Measurements from ENCODE around the gene ARRDC2.
"Not testable (repeated sequence)": the region's sequence is repeated elsewhere in the genome, so short reads cannot be mapped to it uniquely, and the experiment has no call there.

ARRDC2 gene

DNA sequence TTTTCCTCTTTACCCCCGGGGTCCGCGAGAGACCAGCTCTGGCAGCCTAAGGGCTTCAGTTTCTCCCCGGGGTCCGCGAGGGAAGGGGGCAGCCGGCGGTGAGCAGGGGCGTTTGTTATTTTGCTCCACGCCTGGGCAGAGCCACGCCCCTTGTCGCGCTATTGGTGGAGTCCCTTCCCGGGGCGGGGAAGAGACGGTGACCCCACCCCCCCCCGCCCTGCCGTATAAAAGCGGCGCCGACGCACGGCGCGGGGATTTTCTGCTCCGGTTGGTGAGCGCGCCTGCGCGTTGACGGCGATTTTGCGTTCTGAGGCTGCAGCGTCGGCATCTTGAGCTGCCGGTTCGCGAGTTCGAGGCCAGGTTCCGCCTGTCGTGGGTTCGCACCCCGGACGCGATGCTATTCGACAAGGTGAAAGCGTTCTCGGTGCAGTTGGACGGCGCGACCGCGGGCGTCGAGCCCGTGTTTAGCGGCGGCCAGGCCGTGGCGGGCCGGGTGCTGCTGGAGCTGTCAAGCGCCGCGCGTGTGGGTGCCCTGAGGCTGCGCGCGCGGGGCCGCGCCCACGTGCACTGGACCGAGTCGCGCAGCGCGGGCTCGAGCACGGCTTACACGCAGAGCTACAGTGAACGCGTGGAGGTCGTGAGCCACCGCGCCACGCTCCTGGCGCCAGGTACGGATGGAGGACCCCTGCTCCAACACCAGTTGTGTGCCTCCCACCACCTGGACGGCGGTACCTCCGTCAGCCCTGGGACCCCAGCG, at the start of gene ARRDC2:
Gene ARRDC2, plus strand, starts transcription at position 254 of the 757 bp plus-strand sequence. Its CDS starts 141 bp downstream, at position 395.
- peak; percentile 93 for DNase-seq

DNA sequence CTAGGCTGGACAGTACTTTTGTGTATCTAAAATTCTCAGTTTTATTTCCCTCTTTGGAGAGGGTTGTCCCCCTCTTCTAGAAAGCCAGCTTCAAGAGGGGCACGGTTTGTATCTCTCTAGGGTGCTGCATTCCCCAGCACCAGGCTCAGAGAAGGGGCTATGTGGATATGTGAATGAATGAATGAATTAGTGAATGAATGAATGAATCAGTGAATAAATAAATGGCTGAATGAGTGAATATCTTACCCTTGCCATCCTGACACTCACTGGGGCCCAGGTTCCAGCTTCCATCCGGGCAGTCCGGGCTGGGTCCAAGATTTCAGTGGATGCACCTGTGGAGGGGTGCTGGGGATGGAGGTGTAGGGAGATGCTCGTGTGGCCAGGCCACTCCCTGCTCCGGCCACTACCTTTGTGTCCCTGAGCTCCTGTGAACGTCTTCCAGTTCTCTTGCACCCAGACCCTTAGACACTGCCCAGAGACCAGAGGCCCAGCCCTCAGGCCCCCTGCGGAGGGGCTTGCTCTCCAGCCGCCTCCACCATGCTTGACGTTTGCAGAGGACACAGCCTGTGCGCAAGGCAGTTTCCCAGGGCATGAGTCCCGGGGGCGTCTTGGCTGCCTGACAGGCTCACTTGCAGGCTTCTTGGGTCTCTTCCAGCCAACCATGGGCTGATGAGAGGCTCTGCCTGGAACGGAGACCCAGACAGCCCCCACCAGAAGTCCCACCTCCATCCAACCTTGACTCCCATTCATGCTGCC, 43.9 kb upstream of the ARRDC2 start:
- no peak for DNase-seq

DNA sequence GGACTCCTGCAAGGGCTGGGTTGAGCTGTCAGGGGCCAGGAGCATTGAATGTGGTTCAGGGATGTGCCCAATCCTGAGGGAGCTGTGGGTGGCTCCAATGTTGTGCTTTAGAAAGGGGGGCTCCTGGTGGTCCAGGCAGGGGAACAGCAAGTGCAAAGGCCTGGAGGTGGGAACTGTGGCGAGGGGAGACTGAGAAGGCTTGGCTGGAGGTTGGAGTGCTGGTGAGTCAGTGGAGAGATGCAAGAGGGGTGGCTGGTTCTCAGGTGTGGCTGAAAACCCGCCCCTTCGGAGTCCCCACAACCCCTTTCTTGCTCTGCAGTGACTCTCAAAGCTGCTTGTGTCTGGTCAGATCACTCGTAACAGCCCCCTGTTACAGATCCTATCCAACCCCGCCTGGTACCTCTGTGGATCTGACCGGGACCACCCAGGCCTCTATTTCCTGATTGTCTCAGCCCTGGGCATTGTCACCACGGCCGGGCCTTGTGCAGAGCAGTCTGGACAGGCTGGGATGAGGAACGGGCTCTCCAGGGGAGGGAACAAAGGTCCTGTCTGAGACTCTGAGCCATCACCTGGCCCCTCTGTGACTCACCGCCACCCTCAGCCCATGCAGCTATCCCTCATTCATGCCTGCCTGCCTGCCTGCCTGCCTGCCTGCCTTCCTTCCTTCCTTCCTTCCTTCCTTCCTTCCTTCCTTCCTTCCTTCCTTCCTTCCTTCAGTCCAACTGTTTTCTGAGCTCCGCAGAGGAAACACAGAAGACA, 42.4 kb upstream of the ARRDC2 start:
- no peak for DNase-seq

DNA sequence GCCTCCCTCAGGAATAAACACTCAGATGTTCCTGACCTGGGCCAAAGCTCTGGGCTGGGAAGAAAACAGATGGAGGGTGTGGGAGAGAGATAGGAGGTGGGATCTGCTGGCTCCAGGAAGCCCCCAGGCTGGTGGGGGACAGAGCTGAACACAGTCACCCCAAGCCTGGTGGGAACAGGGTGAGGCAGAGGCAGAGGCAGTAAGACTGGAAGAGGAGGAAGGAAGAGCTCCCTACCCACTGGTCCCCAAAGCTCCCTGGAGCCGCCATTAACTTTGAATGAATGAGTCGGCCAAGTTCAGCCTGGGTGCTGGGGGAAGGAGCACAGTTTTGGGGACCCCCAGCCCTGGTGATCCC, 41.9 kb upstream of the ARRDC2 start:
- DNase-seq: no peak

DNA sequence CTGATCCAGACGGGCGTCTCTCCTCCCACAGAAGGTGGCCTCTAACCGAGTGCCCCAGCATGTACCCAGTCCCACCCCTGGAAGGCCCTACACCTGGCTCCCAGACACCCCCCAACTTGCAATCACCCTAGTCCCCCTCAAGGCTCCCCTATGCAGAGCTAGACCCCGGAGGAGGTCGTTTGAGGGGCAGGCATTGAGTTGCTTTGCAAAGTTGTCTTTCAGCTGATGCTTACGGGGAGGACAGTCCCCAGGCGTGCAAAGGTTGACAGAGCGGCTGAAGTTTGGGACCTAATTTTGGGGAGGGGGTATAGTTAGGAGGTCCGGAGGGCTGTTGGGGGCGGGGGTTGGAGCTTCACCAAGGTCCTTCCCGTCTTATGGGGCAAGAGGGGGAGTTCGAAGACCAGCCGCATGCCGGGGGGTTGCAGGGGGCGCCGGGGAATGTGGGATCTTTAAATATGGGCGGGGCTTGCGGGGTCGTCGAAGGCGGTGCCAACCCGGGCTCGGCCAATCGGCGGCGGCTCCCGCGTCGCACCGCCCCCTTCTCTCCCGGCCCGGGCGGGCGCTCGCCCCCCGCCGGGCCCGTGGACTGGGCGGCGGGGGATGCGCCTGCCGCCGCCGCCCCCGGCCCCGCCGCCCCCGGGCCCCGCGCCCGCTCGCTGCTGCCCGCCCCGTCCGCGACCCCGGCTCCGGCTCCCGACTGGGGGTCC, 41.3 kb upstream of the ARRDC2 start, which contains the start of gene KCNN1:
Gene KCNN1, plus strand, starts transcription at position 558 of the 707 bp plus-strand sequence. CDS start 6,782 bp downstream, outside the sequence.
- no peak for DNase-seq

DNA sequence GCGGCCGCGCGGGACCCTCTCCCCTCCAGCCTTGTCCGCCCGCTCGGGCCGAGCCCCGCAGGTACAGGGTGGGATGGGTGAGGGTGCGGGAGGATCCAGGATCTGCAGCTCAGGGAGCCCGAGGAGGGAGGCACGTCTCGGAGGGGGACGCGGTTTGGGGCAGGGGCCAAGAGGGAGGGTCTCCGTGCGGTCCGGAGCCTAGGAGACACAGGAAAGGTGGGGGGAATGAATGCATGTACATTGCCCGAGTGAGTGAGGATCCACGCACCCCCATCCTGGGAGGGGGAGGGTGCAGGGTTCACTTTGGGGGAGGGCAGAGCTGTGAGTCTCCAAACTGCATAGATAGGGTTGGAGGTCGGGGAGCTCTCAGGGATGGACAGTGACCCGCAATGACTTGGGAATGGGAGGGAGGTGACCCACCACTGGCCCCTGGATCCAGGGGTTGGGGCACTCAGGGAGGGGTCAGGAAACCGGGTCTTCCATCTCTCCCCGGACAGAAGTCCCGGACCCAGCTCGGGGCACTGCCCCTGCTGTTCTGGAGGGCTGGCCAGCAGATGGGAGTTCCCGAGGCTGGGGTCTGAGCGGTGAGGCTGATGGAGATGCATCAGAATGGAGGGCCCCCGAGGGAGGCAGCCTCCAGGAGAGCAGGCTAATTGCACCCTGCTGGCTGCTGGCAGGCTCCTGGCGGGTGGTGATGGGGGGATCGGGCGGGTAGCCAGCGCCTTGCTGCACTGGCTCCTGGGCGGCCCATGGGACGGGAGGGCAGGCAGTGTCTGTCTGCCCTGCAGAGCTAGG, 40.5 kb upstream of the ARRDC2 start:
- DNase-seq: no peak

DNA sequence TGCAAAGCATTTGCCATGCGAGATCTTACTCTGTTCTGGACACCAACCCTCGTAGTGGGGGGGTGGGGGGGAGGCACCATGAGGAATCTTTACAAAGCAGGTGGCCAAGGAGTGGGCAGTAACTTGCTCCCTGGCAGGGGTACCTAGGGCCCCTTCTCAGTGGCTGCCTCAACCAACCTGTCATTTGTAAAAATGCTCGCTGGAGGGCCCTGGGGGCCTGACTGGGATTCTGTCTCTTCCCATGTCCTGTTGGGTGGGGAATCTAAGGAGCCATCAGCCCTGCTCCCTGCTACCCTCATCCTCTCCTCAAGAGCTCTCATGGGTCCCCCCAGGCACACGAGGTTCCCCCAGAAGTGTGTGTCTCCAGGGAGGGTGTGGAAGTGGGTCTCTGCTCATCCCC, 39.6 kb upstream of the ARRDC2 start:
- no peak for DNase-seq

DNA sequence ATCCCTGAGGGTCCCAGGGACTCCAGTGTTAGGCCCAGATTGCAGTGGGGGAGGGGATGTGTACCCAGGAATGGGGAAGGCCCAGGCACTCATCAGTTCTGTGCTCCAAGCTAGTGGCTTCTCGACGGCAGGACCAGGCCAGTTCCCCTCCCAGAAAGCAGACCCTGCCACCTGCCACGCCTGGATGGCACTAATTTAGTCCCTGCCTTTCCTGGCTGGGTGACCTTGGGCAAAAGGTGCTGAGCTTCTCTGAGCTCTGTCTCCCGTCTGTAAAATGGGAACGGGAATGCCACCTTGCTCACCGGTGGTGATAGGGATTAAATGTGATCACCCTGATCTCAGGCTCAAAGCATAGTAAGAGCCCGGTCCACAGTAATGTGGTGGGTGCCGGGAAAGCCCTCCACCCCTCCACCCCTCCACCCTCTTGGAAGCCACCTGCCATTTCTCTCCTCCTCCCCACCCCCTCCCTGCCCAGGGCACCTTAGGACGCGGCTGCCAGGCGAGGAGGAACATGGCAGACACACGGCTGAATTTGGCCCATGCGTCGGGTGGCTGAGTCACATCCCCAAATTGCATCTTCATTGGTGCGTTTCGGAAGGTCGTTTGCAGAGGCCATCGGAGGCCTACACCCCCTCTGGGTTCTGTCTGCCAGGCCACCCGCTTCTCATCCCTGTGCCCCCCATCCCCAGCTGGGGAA, 38.7 kb upstream of the ARRDC2 start:
- DNase-seq: no peak

DNA sequence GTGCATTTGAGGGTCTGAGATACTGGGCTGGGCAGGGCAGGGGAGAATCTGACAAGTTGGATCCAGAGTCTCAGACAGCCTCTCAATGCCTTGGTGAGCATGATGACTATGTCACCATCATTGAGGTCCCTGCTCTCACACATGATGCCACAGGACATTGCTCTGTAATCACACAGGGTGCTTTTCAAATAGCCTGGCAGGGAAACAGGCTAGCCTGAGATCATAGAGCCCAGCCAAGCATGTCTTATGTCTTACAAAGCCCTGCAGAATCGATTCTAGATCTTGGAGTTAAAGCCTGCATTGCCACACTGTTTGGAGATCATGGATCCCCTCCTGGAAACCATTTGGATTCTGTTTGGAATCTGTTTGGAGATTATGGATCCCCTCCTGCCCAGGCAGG, 35.7 kb upstream of the ARRDC2 start:
- DNase-seq: no peak

DNA sequence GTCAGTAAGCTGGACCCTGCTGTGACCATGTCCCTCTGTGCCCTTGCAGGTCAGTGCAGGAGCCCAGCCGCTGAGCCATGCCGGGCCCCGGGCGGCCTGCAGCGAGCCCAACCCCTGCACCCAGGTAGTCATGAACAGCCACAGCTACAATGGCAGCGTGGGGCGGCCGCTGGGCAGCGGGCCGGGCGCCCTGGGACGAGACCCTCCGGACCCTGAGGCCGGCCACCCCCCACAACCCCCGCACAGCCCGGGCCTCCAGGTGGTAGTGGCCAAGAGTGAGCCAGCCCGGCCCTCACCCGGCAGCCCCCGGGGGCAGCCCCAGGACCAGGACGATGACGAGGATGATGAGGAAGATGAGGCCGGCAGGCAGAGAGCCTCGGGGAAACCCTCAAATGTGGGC, 34.2 kb upstream of the ARRDC2 start:
- no peak for DNase-seq

DNA sequence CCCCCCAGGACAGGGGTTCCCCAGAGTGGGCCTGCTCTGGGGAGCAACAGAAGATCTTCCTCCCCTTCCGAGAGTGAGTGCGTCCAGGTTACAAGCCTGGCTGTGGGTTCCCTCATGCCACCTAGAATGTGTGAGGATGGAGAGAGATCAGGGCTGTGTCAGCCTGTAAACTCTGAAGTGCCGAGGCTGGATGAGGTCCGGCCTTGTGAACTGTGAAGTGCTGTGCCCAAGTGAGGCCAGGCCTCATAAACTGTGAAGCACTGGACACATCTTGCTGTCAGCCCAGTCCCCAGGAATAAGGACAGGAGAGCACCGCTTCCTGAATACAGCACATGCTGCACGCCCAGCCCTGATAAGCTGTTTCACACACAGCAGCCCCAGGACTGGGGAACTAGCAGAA, 33.4 kb upstream of the ARRDC2 start:
- no peak for DNase-seq

DNA sequence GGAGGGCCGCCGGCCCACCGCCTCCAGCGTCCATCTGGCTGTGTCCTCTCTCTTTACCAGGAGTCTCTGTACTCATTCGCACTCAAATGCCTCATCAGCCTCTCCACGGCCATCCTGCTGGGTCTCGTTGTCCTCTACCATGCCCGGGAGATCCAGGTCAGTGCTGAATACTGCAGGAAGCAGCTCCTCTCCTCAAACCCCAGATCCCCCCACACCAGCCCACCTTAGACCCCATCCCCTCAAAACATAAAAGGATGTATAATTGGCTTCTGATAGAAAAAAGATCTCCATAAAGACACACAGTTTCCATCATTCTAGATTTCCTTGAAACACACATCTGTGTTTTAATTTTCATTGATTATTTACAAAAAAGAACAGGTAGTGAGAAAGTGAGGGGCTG, 32.9 kb upstream of the ARRDC2 start:
- no peak for DNase-seq

DNA sequence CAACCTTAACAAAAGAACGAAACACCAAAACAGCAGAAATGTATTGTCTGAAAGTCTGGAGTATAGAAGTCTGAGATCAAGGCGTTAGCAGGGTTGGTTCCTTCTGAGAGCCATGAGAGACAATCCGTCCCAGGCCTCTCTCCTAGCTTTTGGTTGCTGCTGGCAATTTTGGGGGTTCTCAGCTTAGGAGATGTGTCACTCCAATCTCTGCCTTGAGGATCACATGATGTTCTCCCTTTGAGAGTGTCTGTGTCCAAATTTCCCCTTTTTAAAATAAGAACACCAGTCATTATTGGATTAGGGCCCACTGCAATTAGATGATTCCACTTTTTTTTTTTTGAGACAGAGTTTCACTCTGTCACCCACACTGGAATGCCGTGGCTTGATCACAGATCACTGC, 30.9 kb upstream of the ARRDC2 start:
- no peak for DNase-seq

DNA sequence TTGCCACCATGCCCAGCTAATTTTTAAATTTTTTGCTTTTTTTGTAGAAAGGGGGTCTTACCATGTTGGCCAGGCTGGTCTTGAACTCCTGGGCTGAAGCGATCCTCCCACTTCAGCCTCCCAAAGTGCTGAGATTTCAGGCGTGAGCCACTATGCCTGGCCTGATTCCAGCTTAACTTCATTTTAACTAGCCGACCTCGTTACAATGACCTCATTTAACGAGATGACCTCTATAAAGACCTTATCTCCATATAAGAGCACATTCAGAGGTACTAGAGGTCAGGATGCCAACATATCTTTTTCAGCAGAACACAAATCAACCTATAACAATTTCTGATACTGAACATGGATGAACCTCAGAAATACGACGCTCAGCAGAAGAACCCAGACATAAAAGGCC, 30.5 kb upstream of the ARRDC2 start:
- DNase-seq: no peak

DNA sequence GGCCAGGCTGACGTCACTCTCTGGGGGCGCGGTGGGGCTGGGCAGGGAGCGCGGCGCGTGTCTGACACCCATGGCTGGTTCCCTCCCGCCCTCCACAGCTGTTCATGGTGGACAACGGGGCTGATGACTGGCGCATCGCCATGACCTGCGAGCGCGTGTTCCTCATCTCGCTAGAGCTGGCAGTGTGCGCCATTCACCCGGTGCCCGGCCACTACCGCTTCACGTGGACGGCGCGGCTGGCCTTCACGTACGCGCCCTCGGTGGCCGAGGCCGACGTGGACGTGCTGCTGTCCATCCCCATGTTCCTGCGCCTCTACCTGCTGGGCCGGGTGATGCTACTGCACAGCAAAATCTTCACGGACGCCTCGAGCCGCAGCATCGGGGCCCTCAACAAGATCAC, 26.4 kb upstream of the ARRDC2 start:
- no peak for DNase-seq

DNA sequence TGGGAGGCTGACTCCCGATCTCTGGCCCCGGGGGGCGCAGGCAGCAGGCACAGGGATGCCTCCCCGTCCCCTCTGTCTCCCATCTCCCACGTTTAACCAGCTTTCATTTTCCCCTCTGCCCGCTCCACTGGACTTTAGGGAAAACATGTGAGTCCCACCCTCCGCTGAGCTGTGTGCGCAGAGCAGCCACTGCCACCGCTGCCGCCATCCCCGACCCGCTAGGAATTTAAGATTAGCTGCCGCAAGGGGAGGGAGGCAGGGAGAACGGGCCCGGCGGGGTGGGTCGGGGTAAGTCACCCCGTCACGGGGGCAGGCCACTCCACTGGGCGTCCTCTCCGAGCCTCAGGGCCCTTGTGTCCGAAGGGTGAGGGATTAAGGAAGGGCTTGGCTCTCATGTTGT, 25.5 kb upstream of the ARRDC2 start:
- no peak for DNase-seq

DNA sequence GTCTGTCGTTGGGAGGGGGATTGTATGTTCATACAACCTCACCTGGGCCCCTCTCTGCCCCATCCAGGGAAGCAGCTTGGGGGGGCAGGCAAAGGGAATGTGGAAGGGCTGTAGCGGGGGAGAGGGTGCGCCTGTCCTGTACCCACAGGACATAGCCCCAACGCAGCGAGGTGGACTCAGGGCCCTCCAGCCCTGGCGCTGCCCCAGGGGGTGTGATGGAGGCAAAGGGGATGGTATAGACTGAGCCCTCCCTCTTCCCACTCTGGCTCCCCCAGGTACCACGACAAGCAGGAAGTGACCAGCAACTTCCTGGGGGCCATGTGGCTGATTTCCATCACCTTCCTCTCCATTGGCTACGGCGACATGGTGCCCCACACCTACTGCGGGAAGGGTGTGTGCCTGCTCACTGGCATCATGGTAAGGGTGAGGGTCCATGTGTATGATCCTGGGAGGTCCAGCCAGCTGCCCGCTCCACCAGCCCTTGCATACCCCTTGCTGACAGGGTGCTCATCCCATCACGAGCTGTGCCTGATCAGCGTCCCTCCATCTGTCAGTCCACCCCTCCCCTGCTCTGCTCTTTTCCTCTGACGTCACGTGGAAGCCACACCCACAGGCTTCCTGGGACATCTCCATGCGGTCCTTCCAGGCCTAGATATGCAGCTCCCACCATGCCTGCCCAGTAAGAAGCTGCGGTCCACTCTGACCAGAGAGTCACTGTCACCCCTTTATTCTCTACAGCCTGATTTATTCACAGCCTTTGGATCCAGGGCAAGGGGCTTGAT, 22.7 kb upstream of the ARRDC2 start:
- DNase-seq: no peak

DNA sequence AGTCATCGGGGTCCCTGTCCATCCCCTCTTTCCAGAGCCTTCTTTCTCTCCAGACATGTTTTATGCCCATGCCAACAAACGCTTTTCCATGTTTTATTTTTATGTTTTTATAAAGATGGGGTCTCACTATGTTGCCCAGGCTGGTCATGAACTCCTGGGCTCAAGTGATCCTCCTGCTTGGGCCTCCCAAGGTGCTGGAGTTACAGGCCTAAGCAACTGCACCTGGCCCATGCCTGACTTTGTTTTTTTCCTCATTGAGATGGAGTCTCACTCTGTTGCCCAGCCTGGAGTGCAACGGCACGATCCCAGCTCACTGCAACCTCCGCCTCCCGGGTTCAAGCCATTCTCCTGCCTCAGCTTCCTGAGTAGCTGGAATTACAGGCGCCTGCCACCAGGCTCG, 21.4 kb upstream of the ARRDC2 start:
- DNase-seq: not testable (repeated sequence)

DNA sequence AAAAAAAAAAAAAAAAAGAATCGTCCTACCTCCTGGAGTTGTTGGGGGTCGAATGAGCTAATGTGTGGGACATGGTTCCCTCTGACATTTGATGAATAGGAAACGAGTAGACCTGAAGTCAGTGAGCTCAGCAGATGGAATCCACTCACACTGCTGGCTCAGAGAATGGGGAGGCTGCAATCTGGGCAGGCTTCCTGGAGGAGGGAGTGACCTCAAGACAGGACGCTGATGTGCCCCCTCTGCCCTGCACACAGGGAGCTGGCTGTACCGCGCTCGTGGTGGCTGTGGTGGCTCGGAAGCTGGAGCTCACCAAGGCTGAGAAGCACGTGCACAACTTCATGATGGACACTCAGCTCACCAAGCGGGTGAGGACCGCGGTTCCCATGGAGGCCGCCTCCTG, 19.8 kb upstream of the ARRDC2 start:
- DNase-seq: no peak

DNA sequence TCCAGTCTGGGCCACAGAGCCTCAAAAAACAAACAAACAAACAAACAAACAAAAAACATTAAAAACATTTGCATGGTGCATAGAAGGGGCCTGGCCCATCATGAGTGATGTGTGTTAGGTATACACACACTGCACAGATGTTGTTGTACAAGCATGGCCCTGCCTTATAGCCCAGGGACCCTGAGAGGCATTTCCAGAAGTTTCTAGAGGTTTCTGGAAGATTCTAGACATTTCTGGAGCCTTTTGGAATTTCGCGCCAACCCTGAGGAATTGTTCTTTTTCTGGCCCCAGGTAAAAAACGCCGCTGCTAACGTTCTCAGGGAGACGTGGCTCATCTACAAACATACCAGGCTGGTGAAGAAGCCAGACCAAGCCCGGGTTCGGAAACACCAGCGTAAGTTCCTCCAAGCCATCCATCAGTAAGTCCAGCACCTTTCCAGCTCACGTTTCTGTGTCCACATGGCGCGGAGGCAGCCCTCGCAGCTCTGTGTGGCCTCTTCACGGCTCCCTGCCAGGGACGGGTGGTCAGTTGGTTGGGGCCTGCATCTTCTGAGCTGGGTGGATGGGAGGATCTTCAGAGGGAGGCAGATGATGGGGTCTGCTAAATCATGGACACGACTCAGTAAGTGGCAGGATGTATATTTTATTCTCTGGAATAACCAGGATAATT, 18.4 kb upstream of the ARRDC2 start:
- no peak for DNase-seq

Data from NCI-H2029 (cell line).